GM19238 (cell line): ENCODE measurements around the gene HOXC11.

Source experiments
- DNase-seq: peaks from one replicate; pipeline ENCODE4 v3.0.0; 2011; ENCODE audit warnings: low spot score; ENCODE audit not compliant: insufficient read length

HOXC11 gene

GRCh38 chr12:53973236-53974042 lies 513 bp downstream of the HOXC11 start:
- no peak for DNase-seq

DNA sequence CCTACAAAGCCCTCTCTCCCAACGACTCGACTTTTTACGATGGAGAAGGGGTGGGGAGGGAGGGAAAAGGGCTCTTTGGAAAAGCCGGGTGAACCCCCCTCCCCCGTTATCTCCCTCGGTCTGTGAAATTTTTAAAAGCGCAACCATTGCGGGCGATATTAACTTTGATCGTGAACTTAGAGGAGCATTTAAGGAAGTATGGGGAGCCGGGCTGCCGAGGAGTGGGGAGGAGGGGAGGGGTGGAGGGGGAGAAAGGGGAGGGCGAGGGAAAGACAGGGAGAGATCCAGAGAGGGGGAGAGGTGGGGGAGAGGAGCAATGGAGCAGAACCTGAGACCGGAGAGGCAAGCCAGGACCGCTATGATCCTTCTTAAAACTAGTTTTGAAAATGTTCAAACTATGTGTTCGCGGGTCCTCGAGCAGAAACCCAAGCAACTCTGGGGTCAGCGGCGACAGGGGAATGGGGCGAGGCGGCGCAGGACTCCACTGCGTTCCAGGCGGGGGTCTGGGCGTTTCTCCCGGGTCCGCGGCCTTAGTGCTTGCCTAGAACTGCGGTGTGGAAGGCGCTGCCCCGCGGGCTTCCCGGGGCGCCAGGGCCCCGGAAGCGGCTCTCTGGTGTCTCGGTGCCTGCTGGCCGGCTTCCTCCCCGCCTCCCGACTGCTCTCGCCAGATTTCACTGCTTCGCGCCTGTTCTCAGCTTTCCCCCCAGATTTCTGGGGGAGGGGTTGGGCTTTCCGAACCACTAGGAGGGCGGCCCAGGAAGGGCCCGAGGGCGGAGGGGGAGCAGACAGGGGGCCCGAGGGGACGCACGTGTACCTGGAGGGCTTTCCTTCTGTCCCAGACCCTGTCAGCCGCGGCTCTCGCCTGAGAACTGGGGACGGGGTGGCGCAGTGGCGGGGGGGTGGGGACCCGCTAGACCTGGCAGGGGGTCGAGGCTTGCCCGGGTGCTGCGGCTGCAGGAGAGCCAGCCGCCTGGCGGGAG lies 1.4 kb downstream of the HOXC11 start, which contains the start of gene HOTAIR:
TSS of gene HOTAIR (minus strand) at position 871 of the 980 bp plus-strand sequence.
- peak; percentile 49 for DNase-seq

DNA sequence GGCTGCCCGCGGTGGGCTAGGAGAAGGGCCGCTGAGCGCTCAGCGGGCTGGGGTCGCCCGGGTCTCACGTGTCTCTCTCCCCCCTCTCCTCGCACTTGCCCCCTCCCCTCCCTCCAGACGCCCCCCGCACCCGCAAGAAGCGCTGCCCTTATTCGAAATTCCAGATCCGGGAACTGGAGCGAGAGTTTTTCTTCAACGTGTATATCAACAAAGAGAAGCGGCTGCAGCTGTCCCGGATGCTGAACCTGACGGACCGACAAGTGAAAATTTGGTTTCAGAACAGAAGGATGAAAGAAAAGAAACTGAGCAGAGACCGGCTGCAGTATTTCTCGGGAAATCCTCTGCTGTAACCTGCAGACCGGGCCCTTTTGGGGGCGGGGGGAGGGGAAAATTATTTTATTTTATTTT lies 2.1 kb downstream of the HOXC11 start:
- DNase-seq = peak; percentile 51

GRCh38 chr12:53975479-53976152 lies 2.7 kb downstream of the HOXC11 start:
- no peak for DNase-seq

DNA sequence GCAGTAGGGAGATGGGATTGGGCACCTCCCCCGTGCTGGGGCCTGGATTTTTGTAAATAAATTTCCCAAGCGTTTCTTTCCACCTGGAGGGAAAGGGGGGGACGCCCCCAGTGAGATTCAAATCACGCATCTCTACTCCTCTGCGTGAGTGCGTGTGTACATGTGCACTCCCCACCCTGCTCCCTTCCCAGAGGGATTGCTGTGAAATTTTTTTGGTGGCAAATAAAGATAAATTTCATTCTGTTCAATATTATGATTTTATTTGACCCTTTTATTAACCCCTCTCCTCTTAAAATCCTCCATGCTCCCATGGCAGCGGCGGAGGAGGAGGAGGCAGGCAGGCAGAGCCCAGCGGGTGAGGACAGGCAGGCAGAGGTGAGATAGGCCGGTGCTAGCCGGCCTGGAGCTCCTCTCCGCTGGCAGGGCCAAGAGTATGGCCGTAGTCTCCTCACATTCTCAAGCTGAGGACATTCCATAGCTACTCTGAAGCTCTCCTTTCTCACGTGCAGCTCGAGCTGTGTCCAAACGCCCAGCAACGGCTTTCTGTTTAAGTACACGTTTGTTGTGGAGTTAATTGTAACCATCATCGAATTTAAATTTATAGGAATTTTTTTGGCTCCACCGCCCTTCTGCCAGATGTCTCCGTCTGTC lies 3.4 kb downstream of the HOXC11 start:
- no peak for DNase-seq

DNA sequence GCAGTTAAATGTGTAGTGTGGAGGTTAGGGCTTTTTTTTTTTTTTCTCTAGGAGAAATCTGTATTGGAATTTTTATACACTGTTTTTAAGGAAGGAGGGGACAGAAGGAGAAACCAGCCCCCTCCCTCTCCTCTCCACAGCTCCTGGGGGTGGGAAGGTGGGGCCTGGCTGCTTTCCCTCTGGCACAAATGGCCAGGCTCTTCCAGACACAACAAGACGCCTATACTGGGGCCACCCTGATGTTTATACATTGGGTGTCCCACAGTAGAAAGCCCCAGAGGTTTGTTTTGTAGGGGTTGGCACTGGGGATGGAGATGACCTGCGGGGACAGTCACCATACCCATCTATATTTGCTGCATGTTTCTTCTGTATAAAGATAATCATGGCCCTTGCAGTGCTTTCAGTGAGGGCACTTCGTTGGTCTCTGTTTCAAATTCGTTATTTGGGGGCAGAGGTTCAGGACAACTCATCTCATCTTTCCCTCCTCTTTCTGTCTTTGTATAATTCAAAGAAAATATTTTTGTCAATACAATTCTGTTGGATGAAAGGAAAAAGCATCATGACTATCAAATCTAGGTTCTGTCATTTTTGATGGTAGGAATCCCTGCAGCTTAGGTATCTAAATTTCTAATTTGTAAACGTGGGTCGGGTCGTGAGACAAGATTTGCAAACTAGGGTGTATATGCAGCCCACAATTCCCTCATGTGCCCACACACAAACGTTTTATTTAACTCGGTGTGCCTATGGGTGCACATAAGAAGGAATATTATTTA lies 4.1 kb downstream of the HOXC11 start:
- no peak for DNase-seq

- no peak for DNase-seq
These were observed 4.9 kb downstream of the HOXC11 start for GRCh38 chr12:53977596-53978445.

- DNase-seq = no peak
These were observed 5.8 kb downstream of the HOXC11 start for GRCh38 chr12:53978477-53979356.

DNA sequence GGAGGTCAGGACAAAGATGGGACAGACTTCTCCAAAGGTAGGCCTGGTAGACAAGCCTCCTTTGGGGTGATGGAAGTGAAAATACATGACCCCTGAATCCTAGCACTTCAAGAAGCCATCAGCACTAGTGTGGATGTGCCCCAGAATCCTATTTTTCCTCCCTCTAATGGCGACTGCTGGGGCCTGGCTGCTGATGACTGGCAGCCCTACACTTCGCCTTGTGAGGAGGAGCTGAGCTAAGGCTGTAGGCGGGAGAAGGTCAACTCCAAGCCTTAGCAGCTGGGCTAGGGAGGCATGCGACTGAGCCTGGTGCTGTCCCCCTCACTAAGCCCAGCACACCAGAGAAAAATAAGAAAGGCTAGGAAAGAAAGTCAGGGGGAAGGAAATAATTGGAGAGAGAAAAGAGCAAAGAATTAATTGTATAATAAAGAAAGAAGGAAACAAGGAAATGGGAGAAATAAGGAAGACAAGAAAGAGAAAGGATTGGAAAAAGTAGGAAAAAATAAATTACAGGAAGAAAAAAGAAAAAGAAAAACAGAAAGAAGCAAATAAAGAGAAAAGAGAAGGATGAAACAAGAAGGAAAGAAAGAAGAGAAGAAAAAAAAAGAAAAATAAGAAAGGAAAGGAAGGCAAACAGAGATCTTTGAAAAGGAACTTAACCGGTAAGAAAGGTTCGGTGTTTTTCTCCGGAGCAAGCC lies 7.3 kb downstream of the HOXC11 start:
- no peak for DNase-seq

DNA sequence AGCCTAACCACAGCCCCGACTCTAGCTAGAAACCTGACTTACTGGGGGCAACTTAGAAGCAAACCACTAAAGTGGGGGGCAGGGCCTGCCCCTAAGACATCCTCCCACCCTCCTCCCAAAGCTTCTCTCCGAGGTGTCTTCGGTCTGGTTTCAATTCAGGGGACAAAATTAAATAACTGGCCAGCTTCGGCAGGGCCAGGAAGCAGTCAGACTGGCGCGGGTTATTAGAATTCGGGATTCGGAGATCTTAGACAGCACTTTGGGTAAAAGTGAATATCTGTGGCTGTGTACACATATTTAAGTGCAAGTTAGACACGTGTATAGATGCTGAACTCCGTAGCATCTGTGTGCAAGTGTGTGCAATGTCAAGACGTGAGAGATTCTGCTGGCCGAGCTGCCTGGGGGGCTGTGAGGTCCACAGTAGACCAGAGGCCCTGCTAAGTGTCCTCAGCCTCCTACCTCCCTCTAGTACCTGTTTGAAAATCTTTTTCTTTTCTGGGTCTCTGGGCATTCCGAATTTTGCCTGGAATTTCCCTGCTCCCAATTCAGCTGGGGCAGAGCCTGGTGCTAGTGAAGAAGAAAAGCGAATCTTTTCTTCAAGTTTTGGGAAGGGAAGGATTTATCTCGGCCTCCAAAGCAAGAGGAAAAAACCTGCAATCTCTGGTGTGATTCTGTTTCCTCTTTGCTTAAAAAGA lies 8.0 kb downstream of the HOXC11 start:
- DNase-seq = no peak

DNA sequence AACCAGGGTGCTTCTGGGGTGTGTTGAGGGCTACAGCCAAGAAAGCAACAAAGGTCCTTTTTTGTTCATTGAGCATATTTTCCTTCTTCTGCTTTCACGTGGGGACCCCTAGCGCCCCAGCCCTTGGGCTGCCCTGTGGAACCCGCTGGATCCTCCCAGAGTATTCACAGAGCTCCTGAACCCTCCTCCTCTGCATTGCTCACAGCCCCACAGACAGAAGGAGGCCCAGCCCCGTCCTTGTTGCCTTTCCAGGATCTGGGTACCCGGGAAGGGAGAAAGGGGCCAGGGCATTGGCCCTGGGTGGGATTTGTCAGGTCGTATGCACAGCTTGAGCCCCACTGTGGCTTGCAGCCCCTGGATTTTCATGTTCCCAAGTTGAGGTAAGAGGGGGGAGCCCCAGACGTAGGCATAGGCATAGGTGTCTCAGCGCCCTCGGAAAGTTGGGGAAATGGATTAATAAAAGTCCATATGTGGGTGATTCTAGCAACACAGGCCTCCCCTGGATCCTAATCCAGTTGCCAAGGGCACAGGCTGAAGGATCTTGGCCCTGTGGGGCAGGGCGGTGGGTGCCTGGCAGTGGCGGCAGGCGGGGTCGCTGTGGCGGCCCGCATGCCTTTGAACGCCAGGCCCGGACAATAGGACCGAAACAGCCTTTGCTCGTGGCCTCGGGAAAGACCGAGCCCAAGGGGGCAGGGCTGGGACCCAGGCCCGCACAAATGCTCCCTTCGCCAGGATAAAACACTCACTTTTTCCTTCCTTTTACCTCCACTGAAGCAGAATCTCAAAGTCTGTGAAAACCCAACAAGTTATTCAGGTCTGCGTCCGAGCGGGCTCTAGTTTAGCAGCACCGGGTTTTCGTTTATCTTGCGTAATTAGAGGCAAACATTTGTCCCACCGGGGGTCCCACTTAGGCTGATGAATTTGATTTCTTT lies 9.0 kb downstream of the HOXC11 start:
- no peak for DNase-seq

DNA sequence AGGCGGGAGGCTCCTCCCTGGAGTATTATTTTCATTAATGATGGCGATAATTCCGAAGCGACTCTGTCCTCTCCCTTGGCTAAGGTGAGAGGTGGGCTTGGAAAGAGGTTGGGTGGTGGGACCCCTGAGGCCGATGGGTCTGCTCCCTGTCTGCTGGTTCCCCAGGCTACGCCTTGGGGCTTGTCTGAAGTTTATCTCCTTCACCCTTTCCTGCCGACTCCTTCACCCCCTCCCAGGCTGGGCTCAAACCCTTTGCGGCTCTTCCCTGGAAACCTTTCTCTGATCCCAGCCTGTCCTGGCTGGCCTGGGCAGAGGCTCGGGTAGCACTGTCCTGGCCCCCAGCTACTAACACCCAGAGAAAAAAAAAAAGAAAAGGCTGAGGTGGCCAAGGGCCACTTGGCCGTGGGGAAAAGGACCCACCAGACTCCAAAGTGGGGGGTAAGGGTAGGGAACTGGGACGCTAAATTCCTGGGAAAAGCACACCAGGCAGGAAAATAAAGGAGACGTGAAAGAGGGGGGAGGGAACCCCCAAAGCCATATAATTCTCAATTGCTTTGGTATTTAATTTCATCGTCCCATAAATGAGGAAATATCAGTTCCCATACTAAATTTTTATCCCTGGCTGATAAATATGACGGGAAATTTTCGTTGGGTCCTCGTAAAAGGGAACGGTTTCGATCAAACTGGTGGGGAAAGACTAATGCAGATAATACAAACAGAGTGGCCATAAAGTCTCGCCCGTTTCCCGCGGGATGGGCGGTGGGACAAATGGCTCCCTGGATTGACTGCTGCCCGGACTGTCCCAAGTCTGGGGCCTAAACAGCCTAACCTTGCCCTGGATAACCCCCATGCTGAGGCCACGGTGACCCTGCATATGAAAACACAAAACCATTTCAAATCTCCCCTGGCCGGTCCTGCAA lies 10.0 kb downstream of the HOXC11 start:
- no peak for DNase-seq

GRCh38 chr12:53983568-53983949 lies 10.6 kb downstream of the HOXC11 start:
- DNase-seq = no peak

DNA sequence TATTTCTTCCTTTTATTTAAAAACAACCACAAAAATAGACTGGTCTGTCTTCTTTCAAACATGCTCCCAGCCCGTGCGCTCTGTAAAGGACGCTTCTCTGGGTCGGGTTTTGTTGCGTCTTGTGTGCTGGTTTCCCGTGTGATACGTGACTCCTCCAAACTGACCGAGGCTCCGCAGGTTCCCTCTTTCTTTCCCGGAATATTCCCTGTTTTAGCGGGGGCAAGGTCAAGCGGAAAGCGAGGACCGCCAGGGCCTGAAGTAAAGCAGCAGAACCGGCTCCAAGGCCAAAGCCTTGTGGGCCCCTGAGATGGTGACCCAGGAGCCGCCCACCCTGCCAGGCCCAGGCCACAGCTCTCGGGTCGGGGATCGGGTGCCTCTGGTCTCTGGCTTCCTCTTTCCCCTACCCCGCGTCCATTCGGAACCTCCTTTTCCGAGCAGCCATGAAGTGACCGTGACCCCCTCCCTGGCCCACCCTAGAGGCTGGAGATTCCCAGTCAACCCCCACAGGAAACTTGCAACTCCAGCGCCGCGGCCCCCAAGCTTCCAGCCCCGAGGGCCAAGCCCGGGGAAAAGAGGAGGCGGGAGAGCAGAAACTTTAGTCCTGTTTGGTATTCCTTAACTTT lies 11.1 kb downstream of the HOXC11 start:
- DNase-seq = no peak
